Inflammatory macrophage (primary cell): ENCODE data around the gene SPIRE1.
"Not testable (repeated sequence)": the region's sequence is repeated elsewhere in the genome, so short reads cannot be mapped to it uniquely, and the experiment has no call there.

Experiments
- DNase-seq, 2 donors: peaks; one replicate each; pipeline ENCODE4 v3.0.0-alpha.2; 2020 to 2022

The SPIRE1 gene

DNA sequence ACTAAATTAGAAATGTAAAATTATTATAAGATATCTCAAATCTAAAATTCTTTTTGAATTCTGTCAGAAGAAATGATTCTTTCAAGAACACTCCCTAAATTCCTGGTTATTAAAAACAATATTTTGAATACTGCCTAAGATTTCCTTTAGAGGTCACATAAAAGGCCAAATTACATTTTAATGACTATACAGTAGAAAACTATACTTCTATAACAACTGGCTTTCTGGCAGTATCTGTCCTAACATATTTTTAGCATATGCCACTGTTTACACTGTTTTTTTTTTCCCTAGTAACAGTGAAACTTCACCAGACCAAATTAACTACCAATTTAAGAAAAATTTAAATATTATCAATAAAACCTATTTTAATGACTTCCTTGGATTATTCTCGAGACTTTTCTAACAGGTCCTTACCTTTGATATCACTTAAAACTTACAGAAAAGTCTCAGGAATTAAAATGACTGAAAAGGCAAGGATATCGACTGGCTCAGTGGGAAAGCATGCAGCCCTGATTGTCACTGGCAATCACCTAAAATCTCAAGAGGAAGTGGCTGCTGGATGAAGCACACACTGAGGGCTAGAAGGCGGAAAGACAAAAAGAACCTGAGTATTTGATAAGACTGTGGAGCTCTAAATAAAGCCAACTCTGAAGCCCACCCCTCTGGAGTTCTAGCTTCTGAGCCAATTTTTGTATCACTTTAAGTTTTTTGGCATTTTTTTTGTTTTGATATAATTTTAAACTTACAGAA, 59.6 kb downstream of the SPIRE1 start:
- DNase-seq = peak in 1 of 2 donors; percentile 51

DNA sequence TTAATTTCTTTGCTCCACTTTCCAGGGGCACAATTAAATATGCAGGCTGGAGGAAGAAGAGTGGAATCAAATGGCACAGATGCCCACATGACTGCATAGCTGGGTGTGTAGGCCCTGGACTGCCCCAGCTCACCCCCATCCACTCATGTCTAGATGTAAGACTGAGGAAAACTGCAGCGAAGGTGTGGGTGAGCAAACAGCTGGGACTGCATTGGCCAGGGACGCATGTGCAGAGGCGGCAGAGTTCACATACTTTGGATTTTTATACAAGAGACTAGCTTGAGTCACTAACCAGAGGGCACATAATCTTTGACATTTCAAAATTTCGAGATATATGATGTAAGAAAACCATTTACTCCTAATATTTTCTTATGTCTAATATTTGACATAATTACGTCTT, 60.1 kb downstream of the SPIRE1 start:
- DNase-seq = peak; percentile 47 to 65

DNA sequence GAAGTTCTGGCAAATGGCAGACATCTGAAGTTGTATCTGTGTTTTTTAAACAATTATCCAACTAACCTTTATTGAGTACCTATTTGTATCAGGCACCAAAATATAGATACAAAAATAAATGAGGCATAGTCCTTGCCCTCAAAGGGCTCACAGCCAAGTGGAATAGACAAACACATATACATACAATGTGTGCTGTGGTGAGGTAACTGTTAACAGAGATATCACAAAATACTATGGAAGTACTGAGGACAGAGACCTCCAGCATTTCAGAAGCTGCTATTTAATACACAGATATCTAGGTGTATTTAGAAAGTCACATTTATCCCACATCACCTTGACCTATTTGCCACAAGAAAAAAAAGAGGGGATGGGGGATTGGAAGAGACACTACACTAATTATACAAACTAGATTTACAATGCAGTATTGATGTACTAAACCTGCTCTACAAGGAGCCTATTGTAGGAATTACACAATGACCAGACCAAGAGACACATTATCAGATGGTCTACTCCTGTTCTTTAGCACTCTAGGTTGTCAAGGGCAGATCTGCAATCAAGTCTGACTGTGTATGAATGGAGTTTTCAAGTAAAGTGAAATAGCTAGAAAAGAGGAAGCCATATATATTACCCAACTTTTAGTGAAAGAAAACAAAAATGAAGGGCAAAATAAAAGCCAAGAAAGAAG, 62.2 kb downstream of the SPIRE1 start:
- peak; percentile 42 to 72 for DNase-seq

DNA sequence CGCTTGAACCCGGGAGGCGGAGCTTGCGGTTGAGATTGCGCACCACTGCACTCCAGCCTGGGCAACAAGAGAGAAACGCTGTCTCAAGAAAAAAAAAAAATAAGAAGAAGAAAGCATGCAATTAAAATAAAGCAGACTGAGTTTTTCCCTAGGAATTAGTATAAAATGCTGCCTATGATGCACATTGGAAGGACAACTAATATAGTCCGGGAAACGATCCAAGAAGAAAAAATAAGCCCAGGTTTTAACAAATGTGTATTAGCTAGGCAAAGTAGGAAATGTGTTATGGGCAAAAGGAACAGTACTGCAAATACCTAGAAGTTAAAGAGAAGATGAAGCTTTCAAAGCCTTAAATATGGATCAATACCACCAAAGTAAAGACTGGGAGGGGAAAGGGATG, 64.0 kb downstream of the SPIRE1 start:
- DNase-seq = no peak

DNA sequence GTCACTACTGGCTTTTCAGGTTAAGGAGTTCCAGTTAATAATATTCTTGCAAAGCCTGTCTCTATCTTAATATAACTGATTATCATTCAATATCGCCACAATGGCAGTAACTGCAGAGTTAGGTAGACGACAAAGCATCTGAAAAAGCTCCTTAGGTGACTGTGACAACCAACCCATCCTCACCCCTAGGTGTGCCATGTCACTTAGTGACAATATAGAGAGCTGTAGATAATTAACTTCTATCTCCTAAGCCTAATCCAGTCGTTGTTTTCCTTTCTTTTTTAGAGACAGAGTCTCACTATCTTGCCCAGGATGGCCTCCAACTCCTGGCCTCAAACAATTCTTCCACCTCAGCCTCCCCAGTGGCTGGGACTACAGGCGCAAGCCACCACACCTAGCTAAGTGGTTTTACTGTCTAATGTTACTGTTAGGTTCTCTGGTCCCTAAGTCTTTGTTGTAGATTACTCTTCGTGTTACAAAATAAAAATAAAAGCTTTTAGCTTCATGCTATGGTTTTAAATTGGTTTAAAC, 65.2 kb downstream of the SPIRE1 start:
- DNase-seq = no peak

DNA sequence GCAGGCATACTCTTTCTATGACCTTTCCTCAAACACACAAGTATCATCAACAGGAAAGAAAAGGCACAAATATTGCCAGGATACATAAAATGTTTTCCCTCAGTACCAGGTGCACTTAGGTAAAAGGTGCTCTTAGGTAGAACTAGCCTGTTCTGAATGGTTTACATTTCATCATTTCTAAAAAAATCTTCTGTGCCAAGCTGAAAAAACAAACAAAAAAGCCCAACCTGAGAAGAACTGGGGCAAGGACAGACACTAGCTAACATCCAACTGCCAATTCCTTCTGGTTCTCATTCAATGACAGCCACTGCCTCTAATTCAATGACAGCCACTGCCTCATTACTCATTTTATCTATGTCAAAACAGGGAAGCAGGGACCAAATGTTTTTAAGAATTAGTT, 68.5 kb downstream of the SPIRE1 start:
- no peak for DNase-seq

DNA sequence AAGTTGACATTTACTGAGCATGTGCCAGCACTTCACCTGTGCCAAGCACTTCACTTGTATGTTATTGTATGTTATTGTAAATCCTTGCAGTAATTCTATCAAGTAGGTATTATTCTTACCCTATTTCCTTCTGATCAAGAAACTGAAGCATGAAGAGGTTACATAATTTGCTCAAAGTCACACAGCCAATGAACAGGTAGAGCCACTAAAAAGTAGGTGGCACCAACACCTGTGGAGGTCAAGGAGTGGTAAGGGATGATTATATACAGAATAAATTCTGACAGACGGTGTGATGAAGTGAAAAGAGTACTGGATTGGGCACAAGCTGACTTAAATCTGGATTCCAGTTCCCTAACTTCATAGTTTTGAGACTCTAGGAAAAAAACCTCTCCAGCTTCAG, 71.0 kb downstream of the SPIRE1 start:
- no peak for DNase-seq

DNA sequence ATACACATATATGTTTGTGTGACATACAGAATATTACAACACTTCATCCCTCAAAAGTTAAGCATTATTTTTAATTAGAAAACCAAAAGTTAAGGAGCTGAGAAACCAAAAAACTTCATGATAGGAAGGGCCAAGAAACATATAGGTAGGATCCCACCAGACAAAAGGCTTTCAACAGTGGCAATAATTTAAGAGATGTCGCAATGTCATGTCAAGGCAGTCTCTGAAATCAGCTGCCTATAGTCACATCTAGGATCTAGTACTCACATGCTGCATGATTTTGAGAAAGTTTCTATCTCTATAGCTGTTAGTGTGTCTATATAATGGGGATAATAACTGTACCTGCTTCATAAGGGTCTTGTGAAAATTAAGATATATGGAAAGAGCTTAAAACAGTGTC, 72.7 kb downstream of the SPIRE1 start:
- DNase-seq = peak in 1 of 2 donors; percentile 15

DNA sequence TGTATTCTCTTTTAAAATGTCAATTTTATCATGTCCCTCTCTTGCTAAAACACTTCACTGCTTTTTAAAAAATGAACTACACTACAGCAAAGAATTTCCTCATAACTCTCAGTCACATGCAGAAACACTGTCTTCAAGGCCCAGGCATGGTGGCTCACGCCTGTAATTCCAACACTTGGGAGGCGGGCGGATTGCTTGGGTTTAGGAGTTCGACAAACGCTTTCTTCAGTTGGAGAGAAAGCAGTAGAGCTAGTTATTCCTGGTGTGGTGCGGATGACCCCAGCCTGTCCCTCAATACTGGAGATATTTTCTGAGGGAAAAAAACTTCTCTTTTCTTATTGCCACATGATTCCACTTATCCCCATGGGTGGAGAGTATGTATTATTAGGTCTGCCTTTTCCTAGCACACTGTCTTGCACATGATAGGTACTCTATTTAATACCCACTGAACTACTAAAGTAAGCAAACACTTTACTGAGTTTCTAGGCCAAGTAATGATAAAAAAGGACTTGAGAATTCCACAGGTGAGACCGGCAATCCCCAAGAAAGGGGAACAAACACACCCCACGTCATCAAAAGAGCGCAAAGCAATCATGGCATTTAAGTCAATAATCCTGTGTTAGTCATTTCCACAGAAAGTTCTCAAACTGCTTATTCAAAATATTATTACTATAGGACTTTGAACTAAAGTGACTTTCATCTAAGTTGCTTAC, 77.1 kb downstream of the SPIRE1 start:
- DNase-seq = no peak

DNA sequence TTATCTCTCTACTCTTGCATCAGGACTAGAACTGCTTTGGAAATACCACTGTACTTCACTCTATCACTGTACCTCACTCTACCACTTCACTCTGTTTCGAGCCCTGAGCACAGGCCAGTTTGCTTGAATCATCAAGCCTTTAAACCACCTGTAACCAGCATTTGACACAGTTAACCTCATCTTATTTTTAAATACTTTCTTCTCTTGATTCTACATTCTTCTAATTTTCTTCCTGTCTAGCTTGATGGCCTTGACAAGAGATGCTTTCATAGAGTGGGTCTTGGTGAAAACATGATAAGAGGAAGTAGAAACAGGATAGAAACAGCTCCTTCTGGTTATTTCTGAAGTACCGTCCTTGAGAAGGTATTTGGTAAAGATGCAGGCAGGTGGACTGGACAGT, 78.1 kb downstream of the SPIRE1 start:
- DNase-seq = no peak

DNA sequence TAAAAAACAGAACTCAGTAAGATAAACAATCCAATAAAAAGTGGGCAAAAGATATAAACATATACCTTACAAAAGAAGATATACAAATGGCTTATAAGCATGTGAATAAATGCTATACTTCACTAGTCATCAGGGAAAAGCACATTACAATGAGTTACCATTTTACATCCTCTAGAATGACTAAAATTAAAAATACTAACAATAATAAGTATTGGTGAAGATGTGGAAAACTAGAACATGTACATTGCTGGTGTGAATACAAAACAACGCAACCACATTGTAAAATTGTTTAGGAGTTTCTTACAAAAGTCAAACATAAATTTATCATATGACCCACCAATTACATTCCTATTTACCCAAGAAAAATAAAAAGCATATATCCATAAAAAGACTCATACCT, 80.1 kb downstream of the SPIRE1 start:
- no peak for DNase-seq

DNA sequence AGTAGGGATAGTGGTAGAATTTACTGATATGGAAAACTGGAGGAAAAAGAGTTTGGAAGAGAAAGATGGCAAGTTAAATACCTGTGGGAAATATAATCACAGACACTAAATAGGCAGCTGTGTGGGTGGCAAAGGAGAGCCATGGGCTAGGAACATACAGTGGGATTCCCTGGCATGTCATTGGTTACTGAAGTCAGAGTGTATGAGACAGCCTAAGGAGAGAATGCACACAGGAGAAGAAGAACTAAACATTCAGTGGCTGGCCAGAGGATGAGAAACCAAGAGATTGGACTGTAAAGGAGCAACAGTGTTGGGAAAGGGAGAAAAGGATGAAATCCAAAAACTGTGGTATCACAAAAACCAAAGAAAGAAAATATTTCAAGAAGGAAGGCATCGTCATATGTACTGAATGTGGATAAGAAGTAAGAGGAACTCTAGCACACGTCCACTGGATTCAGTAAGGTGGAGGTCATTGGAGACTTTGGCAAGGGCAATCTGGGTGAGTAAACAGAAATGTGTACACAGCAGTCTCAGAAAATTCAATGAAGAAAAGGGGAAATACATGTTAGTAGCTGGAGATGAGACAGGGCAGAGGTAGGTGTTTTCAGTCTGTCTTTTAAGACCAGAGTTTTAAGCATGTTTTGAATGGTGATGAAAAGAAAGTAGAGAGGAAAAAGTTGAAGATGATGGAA, 83.3 kb downstream of the SPIRE1 start:
- DNase-seq = peak in 1 of 2 donors; percentile 33

DNA sequence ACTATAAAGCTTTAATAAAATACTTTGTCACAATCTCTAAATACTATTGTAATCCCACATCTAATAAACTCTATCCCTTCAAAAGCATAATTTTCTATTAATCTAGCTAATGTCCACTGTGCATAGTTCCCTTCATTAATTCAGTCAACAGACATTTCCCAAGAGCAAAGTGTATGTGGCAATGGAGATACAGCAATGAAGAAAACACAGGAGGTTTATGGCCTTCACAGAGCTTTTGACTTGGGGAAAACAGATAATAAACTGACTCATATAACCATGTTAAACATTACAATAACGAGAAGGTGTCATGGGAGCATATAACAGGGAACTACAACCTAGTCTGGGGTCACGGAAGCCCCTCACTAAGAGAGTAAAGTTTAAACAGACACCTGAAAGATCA, 86.3 kb downstream of the SPIRE1 start:
- peak; percentile 9 to 16 for DNase-seq

DNA sequence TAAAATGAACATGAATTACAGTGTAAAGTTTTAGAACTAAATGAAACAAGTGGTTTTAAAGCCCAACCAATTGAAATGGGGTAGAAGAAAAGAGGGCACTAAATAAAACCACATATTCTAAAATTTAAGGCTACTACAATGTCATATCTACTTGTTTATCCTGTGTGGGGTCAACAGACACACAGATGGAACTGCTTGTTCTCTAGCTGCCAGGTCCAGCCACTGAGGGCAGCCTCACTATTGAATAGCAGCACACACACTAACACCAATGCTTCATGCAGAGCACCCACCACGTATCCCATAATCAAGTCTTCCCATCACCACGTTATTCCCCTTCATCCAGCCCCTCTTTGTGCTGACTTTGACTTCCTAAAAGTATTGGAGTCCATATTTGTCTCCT, 88.1 kb downstream of the SPIRE1 start:
- no peak for DNase-seq

DNA sequence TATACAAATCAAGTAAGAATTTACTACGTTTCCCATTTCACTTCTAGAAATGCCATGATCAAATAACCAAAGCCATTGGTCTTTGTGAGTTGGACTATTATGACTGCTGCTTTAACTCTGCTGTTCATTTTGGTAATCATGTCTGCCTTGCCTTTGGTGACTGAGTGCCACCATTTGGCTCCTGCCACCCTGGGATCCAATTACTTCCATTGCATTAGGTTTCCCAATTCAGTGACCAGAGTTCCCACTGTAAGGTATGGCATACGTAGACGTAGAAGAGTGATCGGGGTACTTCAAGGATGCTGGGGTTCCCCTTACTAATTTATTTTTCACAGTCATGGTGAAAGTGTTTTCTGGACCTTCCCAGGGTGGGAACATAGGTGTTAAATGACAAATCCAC, 90.1 kb downstream of the SPIRE1 start:
- DNase-seq = no peak

DNA sequence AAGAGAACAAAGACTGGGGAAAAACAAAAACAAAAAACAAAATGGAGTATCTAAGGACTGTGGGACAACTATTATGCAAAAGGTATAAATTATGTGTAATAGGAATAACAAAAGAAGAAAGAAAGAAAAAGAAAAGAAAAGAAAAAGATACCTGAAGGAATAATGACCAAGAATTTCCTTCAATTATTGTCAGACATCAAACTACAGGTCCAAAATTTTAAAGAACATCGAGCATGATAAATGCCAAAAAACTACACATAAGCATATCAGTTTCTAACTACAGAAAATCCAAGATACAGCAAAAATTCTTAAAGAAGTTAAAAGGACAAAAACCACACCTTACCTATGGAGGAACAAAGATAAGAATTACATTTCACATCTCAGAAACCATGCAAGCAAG, 93.0 kb downstream of the SPIRE1 start:
- no peak for DNase-seq

DNA sequence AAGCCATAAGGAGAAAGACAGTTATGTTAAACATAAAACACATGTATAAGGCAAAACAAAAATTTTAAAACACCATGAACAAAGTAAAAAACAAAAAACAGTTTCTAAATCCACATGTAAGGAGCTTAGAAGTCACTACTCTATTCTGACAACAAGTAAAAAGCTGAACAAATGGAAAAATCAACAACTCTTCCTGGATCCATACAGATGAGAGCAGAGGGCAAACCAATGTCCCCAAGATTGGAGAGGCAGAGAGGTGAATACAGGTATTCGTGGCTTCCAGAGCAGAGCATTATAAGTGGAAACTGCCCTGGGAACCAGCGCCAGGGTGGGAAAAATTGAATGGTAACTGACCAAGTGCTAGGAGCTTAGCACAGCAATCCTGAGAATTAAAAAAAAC, 93.5 kb downstream of the SPIRE1 start:
- no peak for DNase-seq

DNA sequence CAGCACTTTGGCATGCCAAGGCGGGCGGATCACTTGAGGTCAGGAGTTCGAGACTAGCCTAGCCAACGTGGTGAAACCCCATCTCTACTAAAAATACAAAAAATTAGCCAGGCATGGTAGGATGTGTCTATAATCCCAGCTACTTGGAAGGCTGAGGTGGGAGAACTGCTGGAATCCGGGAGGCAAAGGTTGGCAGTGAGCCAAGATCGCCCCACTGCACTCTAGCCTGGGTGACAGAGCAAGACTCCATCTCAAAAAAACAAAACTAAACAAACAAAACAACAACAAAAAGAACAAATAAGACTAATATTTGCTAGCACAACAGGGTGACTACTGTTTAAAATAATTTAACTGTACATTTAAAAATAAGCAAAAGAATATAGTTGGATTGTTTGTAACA, 97.3 kb downstream of the SPIRE1 start:
- DNase-seq = not testable (repeated sequence)

DNA sequence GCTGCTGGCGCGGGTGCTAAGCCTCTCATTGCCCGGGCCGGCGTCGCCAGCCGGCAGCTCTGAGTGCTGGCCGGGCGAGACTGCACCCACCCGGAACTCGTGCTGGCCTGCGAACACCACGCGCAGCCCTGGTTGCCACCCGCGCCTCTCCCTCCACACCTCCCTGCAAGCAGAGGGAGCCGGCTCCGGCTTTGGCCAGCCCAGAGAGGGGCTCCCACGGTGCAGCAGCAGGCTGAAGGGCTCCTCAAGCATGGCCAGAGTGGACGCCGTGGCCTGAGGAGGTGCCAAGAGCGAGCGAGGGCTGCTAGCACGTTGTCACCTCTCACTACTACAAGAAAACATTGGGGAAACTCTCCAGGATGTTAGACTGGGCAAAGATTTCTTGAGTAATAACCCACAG, 98.6 kb downstream of the SPIRE1 start:
- DNase-seq = no peak

DNA sequence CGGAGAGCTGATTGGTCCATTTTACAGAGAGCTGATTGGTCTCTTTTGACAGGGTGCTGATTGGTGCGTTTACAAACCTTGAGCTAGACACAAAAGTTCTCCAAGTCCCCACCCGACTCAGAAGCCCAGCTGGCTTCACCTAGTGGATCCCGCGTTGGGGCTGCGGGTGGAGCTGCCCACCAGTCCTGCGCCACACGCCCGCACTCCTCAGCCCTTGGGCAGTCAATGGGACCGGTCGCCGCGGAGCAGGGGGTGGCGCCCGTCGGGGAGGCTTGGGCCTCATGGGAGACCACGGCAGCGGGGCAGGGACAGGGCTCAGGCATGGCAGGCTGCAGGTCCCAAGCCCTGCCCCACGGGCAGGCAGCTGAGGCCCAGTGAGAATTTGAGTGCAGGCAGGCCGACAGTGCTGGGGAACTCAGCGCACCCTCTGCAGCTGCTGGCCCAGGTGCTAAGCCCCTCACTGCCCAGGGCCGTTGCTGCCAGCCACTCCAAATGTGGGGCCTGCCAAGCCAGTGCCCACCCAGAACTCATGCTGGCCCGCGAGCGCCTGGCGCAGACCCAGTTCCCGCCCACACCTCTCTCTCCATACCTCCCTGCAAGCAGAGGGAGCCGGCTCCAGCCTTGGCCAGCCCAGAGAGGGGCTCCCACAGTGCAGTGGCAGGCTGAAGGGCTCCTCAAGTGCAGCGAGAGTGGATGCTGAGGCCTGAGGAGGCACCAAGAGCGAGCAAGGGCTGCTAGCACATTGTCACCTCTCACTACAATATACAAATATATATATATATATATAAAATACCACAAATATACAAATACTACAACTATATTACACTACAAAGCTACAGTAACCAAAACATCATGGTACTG, 100.7 kb downstream of the SPIRE1 start:
- no peak for DNase-seq

DNA sequence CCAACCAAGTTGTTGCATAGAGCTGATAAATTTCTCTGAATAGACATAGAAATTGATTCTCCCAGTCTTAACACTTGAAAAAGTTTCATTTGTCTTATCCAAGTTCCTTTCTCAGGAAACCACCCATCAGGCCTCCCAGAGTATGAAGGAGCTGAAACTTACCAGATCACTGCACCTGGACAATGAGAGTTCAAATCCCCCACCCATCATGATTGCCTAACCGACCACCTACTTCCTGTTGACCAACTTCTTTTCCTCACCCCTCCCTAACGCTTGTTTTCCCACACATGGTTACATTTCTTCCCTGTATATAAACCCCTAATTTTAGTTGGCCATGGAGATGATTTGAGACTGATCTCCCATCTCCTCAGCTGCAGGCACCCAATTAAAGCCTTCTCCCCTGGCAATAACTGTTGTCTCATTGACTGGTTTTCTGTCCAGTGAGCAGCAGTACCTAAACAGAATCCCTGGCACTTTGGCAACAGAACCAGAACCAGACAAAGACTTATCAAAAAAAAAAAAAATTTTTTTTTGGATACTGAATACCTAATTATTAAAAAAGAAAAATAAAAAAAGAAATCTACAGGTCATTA, 103.0 kb downstream of the SPIRE1 start:
- no peak for DNase-seq

DNA sequence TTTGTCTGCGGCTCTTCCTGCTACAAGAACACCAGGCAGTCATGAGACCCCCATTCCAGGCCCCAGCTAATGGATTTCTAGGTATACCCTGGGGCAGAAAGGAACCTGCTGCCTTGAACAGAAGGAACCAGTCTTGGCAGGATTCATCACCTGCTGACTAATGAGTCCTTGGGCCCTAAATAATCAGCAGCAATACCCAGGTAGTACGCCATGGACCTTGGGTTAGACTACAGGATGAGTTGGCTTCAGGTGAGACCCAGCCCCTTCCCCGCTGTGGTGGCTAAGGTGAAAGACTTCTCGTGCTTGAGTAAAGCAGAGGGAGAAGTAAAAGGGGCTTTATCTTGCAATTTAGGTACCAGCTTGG, 105.0 kb downstream of the SPIRE1 start:
- no peak for DNase-seq
